Neural crest cell (in vitro differentiated cells): Measurements from ENCODE around the gene SIPA1L2. TPM values are rescaled to one million over a fixed set of nuclear protein-coding genes. Genes with fewer than 3 reads are reported as not detected.

ENCODE experiments used
- DNase-seq: peaks from one replicate; pipeline ENCODE4 v3.0.0; 2021; ENCODE audit warnings: low read depth, mixed read lengths, low spot score
- H3K27ac Mint-ChIP-seq: one replicate; pipeline ENCODE4 v1.8.0; 2021; ENCODE audit warnings: mild to moderate bottlenecking, mixed read lengths; ENCODE audit not compliant: unreplicated experiment
- H3K27me3 Mint-ChIP-seq: 2 replicates; pipeline ENCODE4 v1.8.0; 2021; ENCODE audit warnings: low read depth, mild to moderate bottlenecking, mixed read lengths
- H3K36me3 Mint-ChIP-seq: 2 replicates; pipeline ENCODE4 v1.8.0; 2021; ENCODE audit warnings: low read depth, mild to moderate bottlenecking, mixed read lengths
- H3K4me1 Mint-ChIP-seq: 2 replicates; pipeline ENCODE4 v1.8.0; 2021; ENCODE audit warnings: mixed read lengths
- H3K4me3 Mint-ChIP-seq: one replicate; pipeline ENCODE4 v1.8.0; 2021; ENCODE audit warnings: mild to moderate bottlenecking, mixed read lengths
- H3K9me3 Mint-ChIP-seq: 2 replicates; pipeline ENCODE4 v1.8.0; 2021; ENCODE audit warnings: mixed read lengths
- CTCF ChIP-seq: fragments of 200-600 bp; sonication (generic); conservative IDR thresholded peaks from 2 replicates; pipeline ENCODE4 v1.5.0; 2021; ENCODE audit warnings: antibody characterized with exemption, mild to moderate bottlenecking
- total RNA-seq: library from RNA; stranded (reverse); gene quantifications from 2 replicates; pipeline ENCODE4 v1.2.1, GENCODE V29; 2021

Gene SIPA1L2
- total RNA-seq, 1 donor from 2014 or later: 38.7 TPM

GRCh38 chr1:232593717-232594502, 36.0 kb downstream of the SIPA1L2 start:
- Mint-ChIP-seq H3K27me3 (no peaks in the 10 kb centered on the region), H3K4me3 (peak overlapping the region; percentile 0), H3K4me1 (peaks cover 82% of the 10 kb centered on the region), H3K36me3 (peaks cover 3% of the 10 kb centered on the region), H3K9me3 (no peaks in the 10 kb centered on the region), H3K27ac (peak overlapping the region; percentile 46)
- no peak for DNase-seq
- no peak for TF ChIP-seq CTCF

GRCh38 chr1:232591344-232591743, 38.6 kb downstream of the SIPA1L2 start:
- Mint-ChIP-seq H3K9me3 (no peaks in the 10 kb centered on the region), H3K27ac (no peak overlapping the region), H3K27me3 (no peaks in the 10 kb centered on the region), H3K4me1 (peaks cover 78% of the 10 kb centered on the region), H3K4me3 (no peak overlapping the region), H3K36me3 (peaks cover 8% of the 10 kb centered on the region)
- DNase-seq: no peak
- no peak for TF ChIP-seq CTCF

- Mint-ChIP-seq H3K36me3 (peaks cover 8% of the 10 kb centered on the region), H3K27ac (no peak overlapping the region), H3K4me1 (peaks cover 77% of the 10 kb centered on the region)
Measured at GRCh38 chr1:232590744-232591082, 39.2 kb downstream of the SIPA1L2 start.

GRCh38 chr1:232589812-232590743, 39.9 kb downstream of the SIPA1L2 start:
- no peaks in the 10 kb centered on the region for H3K27me3 Mint-ChIP-seq
- DNase-seq: no peak
- H3K4me1 Mint-ChIP-seq: peaks cover 77% of the 10 kb centered on the region
- H3K27ac Mint-ChIP-seq: no peak overlapping the region
- no peaks in the 10 kb centered on the region for H3K9me3 Mint-ChIP-seq
- peaks cover 8% of the 10 kb centered on the region for H3K36me3 Mint-ChIP-seq
- TF ChIP-seq CTCF: no peak
- no peak overlapping the region for H3K4me3 Mint-ChIP-seq

More at GRCh38 chr1:232590744-232591082, 39.2 kb downstream of the SIPA1L2 start:
- no peak overlapping the region for H3K4me3 Mint-ChIP-seq
- no peak for DNase-seq
- H3K27me3 Mint-ChIP-seq: no peaks in the 10 kb centered on the region
- H3K9me3 Mint-ChIP-seq: no peaks in the 10 kb centered on the region
- no peak for TF ChIP-seq CTCF

- TF ChIP-seq CTCF: no peak
- peaks cover 8% of the 10 kb centered on the region for H3K36me3 Mint-ChIP-seq
- no peaks in the 10 kb centered on the region for H3K27me3 Mint-ChIP-seq
- H3K4me1 Mint-ChIP-seq: peaks cover 70% of the 10 kb centered on the region
- no peak overlapping the region for H3K4me3 Mint-ChIP-seq
- no peak overlapping the region for H3K27ac Mint-ChIP-seq
- DNase-seq: no peak
- no peaks in the 10 kb centered on the region for H3K9me3 Mint-ChIP-seq
Measured at GRCh38 chr1:232589111-232589811, 40.7 kb downstream of the SIPA1L2 start.
